HepG2 (cell line): ENCODE data around the gene RMI2. TPM values are rescaled to one million over a fixed set of nuclear protein-coding genes. Genes with fewer than 3 reads are reported as not detected.

ENCODE experiments used
- BCLAF1 ChIP-seq: fragments of 450-650 bp; IDR thresholded peaks from 2 replicates; pipeline ENCODE4 v1.6.1; 2017; ENCODE audit warnings: mild to moderate bottlenecking
- DZIP1 ChIP-seq: sonication (generic); formaldehyde crosslinking; IDR thresholded peaks from 2 replicates; pipeline ENCODE4 v1.5.0; 2020; ENCODE audit warnings: mild to moderate bottlenecking, missing genetic modification reagents
- KDM6A ChIP-seq: IDR thresholded peaks from 2 replicates; pipeline ENCODE4 v1.6.1; 2016; ENCODE audit warnings: low read depth
- MTERF4 ChIP-seq: sonication (generic); formaldehyde crosslinking; IDR thresholded peaks from 2 replicates; pipeline ENCODE4 v1.8.0; 2023; ENCODE audit warnings: mild to moderate bottlenecking, missing genetic modification reagents
- MTF1 ChIP-seq: sonication (generic); formaldehyde crosslinking; IDR thresholded peaks from 2 replicates; pipeline ENCODE4 v1.5.0; 2020; ENCODE audit warnings: missing genetic modification reagents
- MXI1 ChIP-seq: IDR thresholded peaks from 3 replicates; pipeline ENCODE4 v1.6.1; 2012; ENCODE audit warnings: low read depth, low read length, inconsistent platforms, borderline replicate concordance
- NAIF1 ChIP-seq: sonication (generic); formaldehyde crosslinking; IDR thresholded peaks from 2 replicates; pipeline ENCODE4 v1.5.0; 2020; ENCODE audit warnings: mild to moderate bottlenecking, missing genetic modification reagents, borderline replicate concordance
- NBN ChIP-seq: fragments of 450-650 bp; conservative IDR thresholded peaks from 2 replicates; pipeline ENCODE4 v1.6.1; 2017
- PRPF4 ChIP-seq: fragments of 200-400 bp; formaldehyde crosslinking; IDR thresholded peaks from 2 replicates; pipeline ENCODE4 v1.6.1; 2016; ENCODE audit warnings: low read length, low read depth; ENCODE audit not compliant: poor library complexity, severe bottlenecking
- RAD21 ChIP-seq: fragments of 450-650 bp; formaldehyde crosslinking; IDR thresholded peaks from 2 replicates; pipeline ENCODE4 v1.5.0; 2020; ENCODE audit warnings: mild to moderate bottlenecking
- RBM39 ChIP-seq: fragments of 200-400 bp; formaldehyde crosslinking; IDR thresholded peaks from one replicate; pipeline ENCODE4 v1.6.1; 2018; ENCODE audit warnings: antibody characterized with exemption, mild to moderate bottlenecking, low read depth, low read length; ENCODE audit not compliant: poor library complexity, severe bottlenecking
- RFX5 ChIP-seq: IDR thresholded peaks from 2 replicates; pipeline ENCODE4 v1.6.1; 2011; ENCODE audit warnings: low read depth, low read length, improper control_type of control experiment
- SMARCC2 ChIP-seq: fragments of 450-650 bp; IDR thresholded peaks from 2 replicates; pipeline ENCODE4 v1.6.1; 2017; ENCODE audit warnings: antibody characterized with exemption, mild to moderate bottlenecking
- ZBTB33 ChIP-seq: sonication (generic); formaldehyde crosslinking; IDR thresholded peaks from 2 replicates; pipeline ENCODE4 v1.4.0; 2020; ENCODE audit warnings: missing genetic modification reagents
- ZFP62 ChIP-seq: sonication (generic); formaldehyde crosslinking; IDR thresholded peaks from 2 replicates; pipeline ENCODE4 v1.4.0; 2020; ENCODE audit warnings: missing genetic modification reagents
- ZNF367 ChIP-seq: sonication (generic); formaldehyde crosslinking; IDR thresholded peaks from 2 replicates; pipeline ENCODE4 v1.4.0; 2020; ENCODE audit warnings: missing genetic modification reagents, borderline replicate concordance
- ZNF546 ChIP-seq: sonication (generic); formaldehyde crosslinking; conservative IDR thresholded peaks from 2 replicates; pipeline ENCODE4 v1.8.1; 2023; ENCODE audit warnings: mild to moderate bottlenecking, missing genetic modification reagents
- ZNF567 ChIP-seq: sonication (generic); formaldehyde crosslinking; IDR thresholded peaks from 2 replicates; pipeline ENCODE4 v1.8.1; 2023; ENCODE audit warnings: mild to moderate bottlenecking, missing genetic modification reagents, borderline replicate concordance
- ZNF747 ChIP-seq: sonication (generic); formaldehyde crosslinking; IDR thresholded peaks from 2 replicates; pipeline ENCODE4 v1.8.1; 2023; ENCODE audit warnings: missing genetic modification reagents, mild to moderate bottlenecking, borderline replicate concordance
- ZNF772 ChIP-seq: sonication (generic); formaldehyde crosslinking; IDR thresholded peaks from 2 replicates; pipeline ENCODE4 v1.5.0; 2020; ENCODE audit warnings: mild to moderate bottlenecking, missing genetic modification reagents
- ZNF883 ChIP-seq: sonication (generic); formaldehyde crosslinking; IDR thresholded peaks from 2 replicates; pipeline ENCODE4 v1.5.1; 2020; ENCODE audit warnings: mild to moderate bottlenecking, missing genetic modification reagents; ENCODE audit errors: not compliant biosample characterization
- polyA plus RNA-seq, 8 experiments: library from polyadenylated mRNA; depleted of rRNA in 3 of 8; stranded (reverse) in 7 of 8; unstranded in 1 of 8; fragments of >200 nt; fragmentation: Illumina TruSeq in 4 of 8; extraction: Trizol in 4 of 8; gene quantifications; 2 replicates each; pipeline versions ENCODE4 v1.2.1 to v1.2.3, GENCODE V29; 2011 to 2016; ENCODE audit warnings: low read depth in 4 of 8, missing spikeins in 1 of 8, mixed read lengths in 1 of 8; ENCODE audit not compliant: insufficient read depth in 1 of 8
- total RNA-seq, 5 experiments: library from RNA; depleted of rRNA; stranded (reverse); fragments of >200 nt; fragmentation: Illumina TruSeq; extraction: Trizol; gene quantifications; 2 replicates each; pipeline ENCODE4 v1.2.3, GENCODE V29; 2016; ENCODE audit warnings: low read depth in 1 of 5

Gene RMI2
- total and polyA plus RNA-seq, 2 of the 13 experiments (the other 11 are each of a cell fraction or from before 2014, with no cell fraction given) = 24.5 to 55.7 TPM

- no peak; the same call in 1 of the 2 replicates for TF ChIP-seq MTERF4 (CRISPR knock-in tag)
- no peak for TF ChIP-seq MTF1 (CRISPR knock-in tag)
- peak; percentile 93; the same call in 1 of the 2 replicates for TF ChIP-seq ZNF546
- peak; percentile 92; the same call in 1 of the 2 replicates for TF ChIP-seq DZIP1 (CRISPR knock-in tag)
- TF ChIP-seq ZNF367 (CRISPR knock-in tag) = no peak
- TF ChIP-seq SMARCC2 = no peak
- TF ChIP-seq BCLAF1 = no peak
- no peak for TF ChIP-seq NAIF1 (CRISPR knock-in tag)
- no peak for TF ChIP-seq ZFP62
- no peak for TF ChIP-seq KDM6A (CRISPR knock-in tag)
- no peak; the same call in 1 of the 2 replicates for TF ChIP-seq ZNF567
- TF ChIP-seq RFX5 = no peak
- TF ChIP-seq MXI1 = no peak
- peak; percentile 76; the same call in 1 of the 2 replicates for TF ChIP-seq ZBTB33 (CRISPR knock-in tag)
- no peak for TF ChIP-seq NBN
- TF ChIP-seq PRPF4 = no peak
- peak; percentile 93 for TF ChIP-seq RBM39
- peak; percentile 43; the same call in 1 of the 2 replicates for TF ChIP-seq ZNF772 (CRISPR knock-in tag)
- TF ChIP-seq RAD21 (CRISPR knock-in tag) = peak; percentile 99
- TF ChIP-seq ZNF883 (CRISPR knock-in tag) = peak; percentile 97
- TF ChIP-seq ZNF747 (CRISPR knock-in tag) = peak; percentile 62; the same call in 1 of the 2 replicates
These were observed 51.2 kb downstream of the RMI2 start (continued) for GRCh38 chr16:11396241-11397048.
